Osteocyte (in vitro differentiated cells): ENCODE results near the gene FAM171A2. TPM values are rescaled to one million over a fixed set of nuclear protein-coding genes. Genes with fewer than 3 reads are reported as not detected.

ENCODE experiments used
- DNase-seq: peaks from one replicate; pipeline ENCODE4 v3.0.0; 2021; ENCODE audit warnings: mixed read lengths; ENCODE audit not compliant: unreplicated experiment; ENCODE audit errors: extremely low spot score
- H3K27ac Mint-ChIP-seq: one replicate; pipeline ENCODE4 v1.8.0; 2021; ENCODE audit warnings: mild to moderate bottlenecking, mixed read lengths; ENCODE audit not compliant: unreplicated experiment
- H3K27me3 Mint-ChIP-seq: one replicate; pipeline ENCODE4 v1.8.0; 2021; ENCODE audit warnings: mixed read lengths; ENCODE audit not compliant: unreplicated experiment
- H3K36me3 Mint-ChIP-seq: one replicate; pipeline ENCODE4 v1.8.0; 2021; ENCODE audit warnings: mixed read lengths; ENCODE audit not compliant: unreplicated experiment
- H3K4me1 Mint-ChIP-seq: one replicate; pipeline ENCODE4 v1.8.0; 2021; ENCODE audit warnings: mixed read lengths; ENCODE audit not compliant: unreplicated experiment
- H3K4me3 Mint-ChIP-seq: one replicate; pipeline ENCODE4 v1.8.0; 2021; ENCODE audit warnings: mild to moderate bottlenecking, moderate library complexity, mixed read lengths; ENCODE audit not compliant: unreplicated experiment
- H3K9me3 Mint-ChIP-seq: one replicate; pipeline ENCODE4 v1.8.0; 2021; ENCODE audit warnings: mixed read lengths; ENCODE audit not compliant: unreplicated experiment
- CTCF ChIP-seq: fragments of 200-600 bp; sonication (generic); IDR thresholded peaks from 2 replicates; pipeline ENCODE4 v1.5.0; 2021; ENCODE audit warnings: antibody characterized with exemption, mild to moderate bottlenecking, moderate library complexity
- total RNA-seq: library from RNA; stranded (reverse); gene quantifications from 2 replicates; pipeline ENCODE4 v1.2.1, GENCODE V29; 2021

FAM171A2 gene
- total RNA-seq, 1 donor from 2014 or later, result 26.9 TPM

DNA sequence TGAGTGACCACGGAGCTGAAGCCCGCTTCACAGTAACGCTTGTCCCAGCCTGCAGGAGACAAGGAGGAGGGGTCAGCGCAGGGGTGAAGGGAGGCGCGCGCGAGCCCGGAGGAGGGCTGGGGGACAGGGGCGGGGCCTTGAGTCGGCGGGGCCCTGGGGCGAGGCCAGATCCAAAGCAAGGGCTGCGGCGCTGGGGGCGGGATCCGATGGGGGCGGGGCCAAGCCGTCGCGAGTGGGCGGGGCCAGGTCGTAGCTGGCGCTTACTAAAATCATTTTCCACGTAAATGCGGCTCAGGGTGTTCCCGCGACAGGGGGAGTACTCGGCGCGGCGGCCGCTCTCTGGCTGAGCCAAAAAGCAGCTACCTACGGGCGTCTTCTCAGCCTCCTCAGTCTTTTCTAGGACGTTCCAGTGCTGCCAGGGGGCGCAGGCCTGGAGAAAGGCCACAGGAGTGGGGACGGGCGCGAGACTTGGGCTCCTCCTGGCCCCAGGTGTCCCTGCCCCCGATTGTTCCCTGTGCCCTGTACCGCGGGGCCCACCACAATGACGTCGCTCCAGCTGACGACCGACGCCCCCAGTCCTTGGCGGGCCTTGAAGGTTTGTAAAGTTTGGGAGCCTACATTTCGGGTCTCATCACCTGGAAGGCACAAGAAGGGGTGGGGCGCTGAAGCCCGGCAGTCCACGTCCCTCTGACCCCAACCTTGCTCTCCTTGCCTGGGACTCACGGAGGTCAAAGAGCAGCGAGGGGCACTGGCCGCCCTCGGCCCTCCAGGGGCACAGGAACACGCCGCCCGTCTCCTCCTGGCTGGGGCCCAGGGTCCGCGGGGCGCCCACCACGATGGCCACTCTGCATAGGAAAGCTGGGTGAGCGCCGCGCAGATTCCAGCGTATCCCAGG is 21.9 kb upstream of the FAM171A2 start:
- no peaks in the 10 kb centered on the region for H3K36me3 Mint-ChIP-seq
- no peak for DNase-seq
- TF ChIP-seq CTCF, result peak; percentile 36
- H3K27ac Mint-ChIP-seq, result no peak overlapping the region
- peaks cover 9% of the 10 kb centered on the region for H3K4me1 Mint-ChIP-seq
- H3K4me3 Mint-ChIP-seq, result peak overlapping the region; percentile 70
- H3K27me3 Mint-ChIP-seq, result peaks cover 14% of the 10 kb centered on the region
- H3K9me3 Mint-ChIP-seq, result no peaks in the 10 kb centered on the region

GRCh38 chr17:44384823-44385286 is 21.2 kb upstream of the FAM171A2 start:
- no peak for DNase-seq
- peak overlapping the region; percentile 70 for H3K4me3 Mint-ChIP-seq
- no peak for TF ChIP-seq CTCF
- peaks cover 14% of the 10 kb centered on the region for H3K27me3 Mint-ChIP-seq
- no peaks in the 10 kb centered on the region for H3K9me3 Mint-ChIP-seq
- H3K36me3 Mint-ChIP-seq, result no peaks in the 10 kb centered on the region
- peaks cover 9% of the 10 kb centered on the region for H3K4me1 Mint-ChIP-seq
- no peak overlapping the region for H3K27ac Mint-ChIP-seq

- DNase-seq, result no peak
- no peak overlapping the region for H3K27ac Mint-ChIP-seq
- no peaks in the 10 kb centered on the region for H3K36me3 Mint-ChIP-seq
- peaks cover 14% of the 10 kb centered on the region for H3K27me3 Mint-ChIP-seq
- peak overlapping the region; percentile 44 for H3K4me3 Mint-ChIP-seq
- H3K9me3 Mint-ChIP-seq, result no peaks in the 10 kb centered on the region
- TF ChIP-seq CTCF, result no peak
- H3K4me1 Mint-ChIP-seq, result peaks cover 9% of the 10 kb centered on the region
These were observed 20.7 kb upstream of the FAM171A2 start for GRCh38 chr17:44384281-44384822.

- H3K4me3 Mint-ChIP-seq, result no peak overlapping the region
- DNase-seq, result no peak
These were observed 20.2 kb upstream of the FAM171A2 start for GRCh38 chr17:44383861-44384260.

More at GRCh38 chr17:44383861-44384260, 20.2 kb upstream of the FAM171A2 start:
- peaks cover 9% of the 10 kb centered on the region for H3K4me1 Mint-ChIP-seq
- no peaks in the 10 kb centered on the region for H3K36me3 Mint-ChIP-seq
- H3K27me3 Mint-ChIP-seq, result peaks cover 14% of the 10 kb centered on the region
- no peaks in the 10 kb centered on the region for H3K9me3 Mint-ChIP-seq
- no peak for TF ChIP-seq CTCF
- H3K27ac Mint-ChIP-seq, result no peak overlapping the region
